Memory B cell (primary cell): ENCODE measurements around the gene SPRYD4.

Source experiments
- ATAC-seq: fragments of 150-1000 bp; cut with Tn5 transposase; 2 replicates; pipeline ENCODE4 v1.10.0; 2021; ENCODE audit warnings: low read depth, mild to moderate bottlenecking, moderate library complexity
- DNase-seq, 2 donors: peaks; one replicate each; pipeline ENCODE4 v3.0.0; 2022; ENCODE audit warnings: low spot score in 2 of 2
- H3K27ac Mint-ChIP-seq: one replicate; pipeline ENCODE4 v1.8.0; 2022; ENCODE audit warnings: mild to moderate bottlenecking, moderate library complexity, mixed read lengths
- H3K27me3 Mint-ChIP-seq: one replicate; pipeline ENCODE4 v1.8.0; 2022; ENCODE audit warnings: mixed read lengths
- H3K36me3 Mint-ChIP-seq: one replicate; pipeline ENCODE4 v1.8.0; 2022; ENCODE audit warnings: mild to moderate bottlenecking, mixed read lengths
- H3K4me1 Mint-ChIP-seq: one replicate; pipeline ENCODE4 v1.8.0; 2022; ENCODE audit warnings: mixed read lengths
- H3K4me3 Mint-ChIP-seq: one replicate; pipeline ENCODE4 v1.8.0; 2022; ENCODE audit warnings: mild to moderate bottlenecking, moderate library complexity, mixed read lengths
- H3K9me3 Mint-ChIP-seq: one replicate; pipeline ENCODE4 v1.8.0; 2022; ENCODE audit warnings: mixed read lengths

Gene SPRYD4

DNA sequence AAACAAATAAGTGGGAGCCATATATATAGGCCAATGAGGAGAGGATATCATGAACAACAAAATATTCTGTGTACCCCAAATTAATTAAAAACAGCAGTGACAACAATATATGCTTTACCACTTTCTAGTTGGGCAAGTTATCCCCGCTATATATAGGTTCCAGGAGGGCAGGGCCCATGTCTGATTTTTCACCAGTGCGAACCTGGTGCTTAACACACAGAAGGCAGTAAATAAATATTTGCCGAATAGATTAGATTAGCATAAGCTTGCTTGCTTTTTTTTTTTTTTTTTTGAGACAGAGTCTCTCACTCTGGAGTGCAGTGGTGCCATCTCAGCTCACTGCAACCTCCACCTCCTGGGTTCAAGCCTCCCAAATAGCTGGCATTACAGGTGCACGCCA, 10.6 kb upstream of the SPRYD4 start:
- H3K27me3 Mint-ChIP-seq = no peaks in the 10 kb centered on the region
- no peak overlapping the region for H3K27ac Mint-ChIP-seq
- H3K4me3 Mint-ChIP-seq = no peak overlapping the region
- peaks cover 10% of the 10 kb centered on the region for H3K4me1 Mint-ChIP-seq
- DNase-seq = no peak
- no peaks in the 10 kb centered on the region for H3K9me3 Mint-ChIP-seq
- H3K36me3 Mint-ChIP-seq = no peaks in the 10 kb centered on the region
- no peak for ATAC-seq

DNA sequence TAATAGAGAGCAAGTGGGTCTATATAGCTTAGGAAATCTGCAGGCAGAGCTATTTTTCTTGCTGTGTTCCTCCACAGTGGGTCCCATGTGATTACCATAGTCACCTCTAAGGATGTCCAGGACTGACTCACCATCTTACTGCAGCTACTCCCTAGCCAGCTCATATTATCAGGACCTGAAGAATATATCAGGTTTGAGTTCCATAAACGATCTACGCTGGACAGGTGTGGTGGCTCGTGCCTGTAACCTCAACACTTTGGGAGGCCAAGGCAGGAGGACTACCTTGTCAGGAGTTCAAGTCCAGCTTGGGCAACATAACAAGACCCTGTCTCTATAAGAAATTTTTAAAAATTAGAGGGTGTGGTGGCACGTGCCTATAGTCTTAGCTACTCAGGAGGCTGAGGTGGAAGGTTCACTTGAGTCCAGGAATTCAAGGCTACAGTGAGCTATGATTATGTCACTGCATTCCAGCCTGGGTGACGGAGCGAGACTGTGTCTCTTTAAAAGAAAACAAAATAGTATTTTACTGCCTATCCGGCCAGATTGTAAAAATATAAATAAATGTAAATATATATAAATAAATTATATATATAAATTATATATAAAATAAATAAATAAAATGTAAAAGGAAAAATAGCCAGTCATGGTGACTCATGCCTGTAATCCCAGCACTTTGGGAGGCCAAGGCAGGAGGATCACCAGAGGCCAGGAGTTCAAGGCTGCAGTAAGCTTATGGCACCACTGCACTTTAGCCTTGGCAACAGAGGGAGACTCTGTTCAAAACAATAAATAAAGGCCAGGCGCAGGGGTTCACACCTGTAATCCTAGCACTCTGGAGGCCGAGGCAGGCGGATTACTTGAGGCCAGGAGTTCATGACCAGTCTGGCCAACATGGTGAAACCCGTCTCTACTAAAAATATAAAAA, 6.9 kb upstream of the SPRYD4 start:
- H3K36me3 Mint-ChIP-seq = no peaks in the 10 kb centered on the region
- peaks cover 14% of the 10 kb centered on the region for H3K4me1 Mint-ChIP-seq
- ATAC-seq = no peak
- no peak for DNase-seq
- H3K27ac Mint-ChIP-seq = no peak overlapping the region
- H3K27me3 Mint-ChIP-seq = no peaks in the 10 kb centered on the region
- H3K9me3 Mint-ChIP-seq = no peaks in the 10 kb centered on the region
- no peak overlapping the region for H3K4me3 Mint-ChIP-seq

DNA sequence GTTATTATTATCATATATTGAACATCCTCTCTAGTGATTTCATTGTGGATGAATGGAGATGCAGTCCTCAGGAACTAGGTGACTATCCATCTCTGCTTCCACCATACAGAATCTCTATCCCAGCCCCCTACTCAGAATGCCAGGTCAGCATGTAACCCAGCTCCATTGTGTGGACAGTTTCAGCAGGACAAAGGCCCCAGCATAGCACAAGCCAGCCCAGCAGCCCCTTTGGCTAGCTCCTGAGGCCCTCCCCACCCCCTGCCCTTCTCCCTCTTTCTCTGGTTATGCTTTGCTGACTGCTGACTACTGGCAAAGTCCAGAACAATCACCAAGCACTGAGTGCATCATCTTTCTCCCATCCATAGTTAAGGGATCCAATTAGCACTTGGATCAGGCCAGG, 5.8 kb upstream of the SPRYD4 start:
- Mint-ChIP-seq H3K9me3 (no peaks in the 10 kb centered on the region), H3K4me3 (no peak overlapping the region), H3K27me3 (no peaks in the 10 kb centered on the region), H3K4me1 (peaks cover 14% of the 10 kb centered on the region), H3K36me3 (no peaks in the 10 kb centered on the region), H3K27ac (no peak overlapping the region)
- DNase-seq = no peak
- ATAC-seq = no peak

DNA sequence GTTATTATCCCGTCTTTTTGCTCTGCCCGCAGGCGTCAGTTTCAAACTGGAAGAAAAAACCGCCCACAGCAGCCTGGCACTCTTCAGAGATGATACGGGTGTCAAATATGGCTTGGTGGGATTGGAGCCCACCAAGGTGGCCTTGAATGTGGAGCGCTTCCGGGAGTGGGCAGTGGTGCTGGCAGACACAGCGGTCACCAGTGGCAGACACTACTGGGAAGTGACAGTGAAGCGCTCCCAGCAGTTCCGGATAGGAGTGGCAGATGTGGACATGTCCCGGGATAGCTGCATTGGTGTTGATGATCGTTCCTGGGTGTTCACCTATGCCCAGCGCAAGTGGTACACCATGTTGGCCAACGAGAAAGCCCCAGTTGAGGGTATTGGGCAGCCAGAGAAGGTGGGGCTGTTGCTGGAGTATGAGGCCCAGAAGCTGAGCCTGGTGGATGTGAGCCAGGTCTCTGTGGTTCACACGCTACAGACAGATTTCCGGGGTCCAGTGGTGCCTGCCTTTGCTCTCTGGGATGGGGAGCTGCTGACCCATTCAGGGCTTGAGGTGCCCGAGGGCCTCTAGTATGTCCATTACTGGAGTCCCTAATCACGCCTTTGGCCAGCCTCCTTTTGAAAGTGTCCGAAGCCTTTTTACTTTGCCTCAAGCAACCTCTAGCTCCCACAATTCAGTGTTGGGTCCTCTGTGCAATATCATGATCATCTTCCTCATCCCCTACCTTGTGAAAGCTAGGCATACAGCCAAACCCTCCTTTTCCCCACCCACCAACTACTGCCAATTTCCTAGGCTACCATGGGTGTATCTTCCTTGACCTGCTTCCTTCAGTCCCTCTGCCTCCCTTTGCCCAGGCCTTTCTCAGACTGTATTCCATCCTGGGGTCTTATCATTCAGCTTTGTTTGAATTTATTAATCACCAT, 891 bp downstream of the SPRYD4 start:
- no peaks in the 10 kb centered on the region for H3K36me3 Mint-ChIP-seq
- H3K4me3 Mint-ChIP-seq = peak overlapping the region; percentile 96
- H3K4me1 Mint-ChIP-seq = peaks cover 18% of the 10 kb centered on the region
- H3K27ac Mint-ChIP-seq = peak overlapping the region; percentile 93
- H3K27me3 Mint-ChIP-seq = no peaks in the 10 kb centered on the region
- ATAC-seq (no peak), DNase-seq (no peak)
- H3K9me3 Mint-ChIP-seq = no peaks in the 10 kb centered on the region

DNA sequence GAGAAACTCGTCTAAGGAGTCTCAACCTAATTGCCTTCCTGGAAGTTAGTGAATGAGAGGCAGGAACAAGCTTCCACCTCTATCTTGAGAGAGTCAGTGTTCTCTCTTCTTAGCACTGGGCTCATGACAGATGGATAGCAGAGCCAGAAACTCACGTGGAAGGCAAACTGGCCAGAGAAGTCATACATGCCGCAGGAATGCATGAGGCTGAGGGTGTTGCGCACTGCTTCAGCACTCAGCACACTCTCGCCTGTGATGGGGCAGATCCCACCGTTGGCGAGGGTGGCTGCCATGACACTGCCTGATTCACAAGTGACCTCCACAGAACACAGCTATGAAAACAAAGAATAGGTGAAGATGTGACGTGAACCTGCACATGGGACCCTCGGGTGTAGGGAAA, 6.0 kb downstream of the SPRYD4 start:
- peaks cover 1% of the 10 kb centered on the region for H3K36me3 Mint-ChIP-seq
- no peak for DNase-seq
- H3K4me3 Mint-ChIP-seq = no peak overlapping the region
- peaks cover 16% of the 10 kb centered on the region for H3K4me1 Mint-ChIP-seq
- H3K9me3 Mint-ChIP-seq = no peaks in the 10 kb centered on the region
- H3K27ac Mint-ChIP-seq = no peak overlapping the region
- no peaks in the 10 kb centered on the region for H3K27me3 Mint-ChIP-seq
- ATAC-seq = no peak

DNA sequence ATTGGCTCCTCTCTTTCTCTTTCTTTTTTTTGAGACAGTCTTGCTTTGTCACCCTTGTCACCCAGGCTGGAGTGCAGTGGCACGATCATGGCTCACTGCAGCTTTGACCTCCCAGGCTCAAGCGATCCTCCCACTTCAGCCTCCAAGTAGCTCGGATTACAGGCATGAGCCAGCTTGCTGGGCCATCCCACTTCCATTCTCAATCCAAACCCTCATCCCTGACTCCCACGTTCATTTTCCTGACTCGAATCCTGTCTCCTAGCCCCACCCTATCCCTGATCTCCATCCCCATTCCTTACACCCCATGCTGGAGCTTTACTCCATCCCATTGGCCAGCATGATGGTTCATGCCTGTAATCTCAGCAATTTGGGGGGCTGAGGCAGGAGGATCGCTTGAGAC, 7.8 kb downstream of the SPRYD4 start:
- DNase-seq = no peak
- no peak overlapping the region for H3K27ac Mint-ChIP-seq
- H3K4me3 Mint-ChIP-seq = no peak overlapping the region
- no peak for ATAC-seq
- H3K36me3 Mint-ChIP-seq = peaks cover 1% of the 10 kb centered on the region
- H3K27me3 Mint-ChIP-seq = no peaks in the 10 kb centered on the region
- H3K4me1 Mint-ChIP-seq = peaks cover 16% of the 10 kb centered on the region
- H3K9me3 Mint-ChIP-seq = no peaks in the 10 kb centered on the region

DNA sequence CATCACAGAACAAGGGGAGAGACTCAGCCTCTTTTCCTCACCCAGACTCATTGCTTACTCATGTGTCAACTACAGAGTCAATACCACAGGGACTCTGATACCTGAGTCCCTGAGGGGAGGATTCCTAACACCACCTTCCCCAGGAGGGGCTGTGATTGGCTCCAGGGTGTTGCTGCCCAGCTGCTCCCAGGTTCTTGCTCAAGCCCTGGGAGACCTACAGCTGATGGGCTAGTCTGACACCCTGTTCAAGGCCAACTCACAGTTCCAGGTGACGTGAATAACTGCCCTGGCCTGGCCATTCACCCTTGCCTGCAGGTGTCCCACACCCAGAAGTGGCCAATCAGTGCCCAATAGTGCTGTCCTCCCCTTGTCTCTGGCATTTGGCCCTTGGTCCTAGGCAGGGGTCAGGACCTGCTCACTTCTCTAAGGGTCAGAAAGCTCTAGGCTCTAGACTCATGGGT, 8.6 kb downstream of the SPRYD4 start:
- peaks cover 1% of the 10 kb centered on the region for H3K36me3 Mint-ChIP-seq
- no peaks in the 10 kb centered on the region for H3K9me3 Mint-ChIP-seq
- DNase-seq (no peak), ATAC-seq (no peak)
- H3K27ac Mint-ChIP-seq = no peak overlapping the region
- peaks cover 12% of the 10 kb centered on the region for H3K4me1 Mint-ChIP-seq
- no peak overlapping the region for H3K4me3 Mint-ChIP-seq
- H3K27me3 Mint-ChIP-seq = no peaks in the 10 kb centered on the region

DNA sequence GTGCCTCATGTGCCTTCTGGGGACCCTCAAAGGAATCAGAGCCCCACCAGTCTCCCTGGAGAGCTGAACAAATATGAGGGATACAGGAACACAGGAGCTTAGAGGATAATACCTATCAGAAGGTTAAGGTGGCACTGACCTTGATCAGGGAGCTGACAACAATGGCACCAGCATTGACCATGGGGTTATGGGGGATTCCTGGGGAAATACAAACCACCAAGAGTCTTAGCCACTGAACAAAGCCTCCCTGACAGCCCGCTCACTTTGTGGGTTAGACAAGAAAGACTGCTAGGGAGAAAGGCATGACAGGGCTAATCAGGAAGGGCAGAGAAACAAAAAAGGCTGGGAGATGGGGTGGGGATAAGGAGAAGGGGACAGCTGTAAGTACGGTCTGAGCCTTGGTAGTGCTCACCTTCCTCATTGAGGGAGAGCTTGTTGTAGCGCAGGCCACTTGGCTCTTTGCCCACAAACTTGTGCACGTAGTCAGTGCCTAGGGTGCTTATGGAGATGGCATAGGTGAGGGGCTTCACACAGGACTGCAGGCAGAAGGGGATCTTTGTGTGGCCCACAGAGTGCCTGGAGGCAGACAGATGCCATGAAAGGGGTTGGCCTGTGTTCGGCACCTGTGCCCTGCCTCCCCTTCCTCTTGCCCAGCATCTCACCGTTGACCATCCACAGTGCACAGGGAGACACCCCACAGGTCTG, 9.3 kb downstream of the SPRYD4 start:
- DNase-seq (no peak), ATAC-seq (no peak)
- Mint-ChIP-seq H3K36me3 (peaks cover 1% of the 10 kb centered on the region), H3K27me3 (no peaks in the 10 kb centered on the region), H3K4me3 (no peak overlapping the region), H3K4me1 (peaks cover 12% of the 10 kb centered on the region), H3K27ac (no peak overlapping the region), H3K9me3 (no peaks in the 10 kb centered on the region)

DNA sequence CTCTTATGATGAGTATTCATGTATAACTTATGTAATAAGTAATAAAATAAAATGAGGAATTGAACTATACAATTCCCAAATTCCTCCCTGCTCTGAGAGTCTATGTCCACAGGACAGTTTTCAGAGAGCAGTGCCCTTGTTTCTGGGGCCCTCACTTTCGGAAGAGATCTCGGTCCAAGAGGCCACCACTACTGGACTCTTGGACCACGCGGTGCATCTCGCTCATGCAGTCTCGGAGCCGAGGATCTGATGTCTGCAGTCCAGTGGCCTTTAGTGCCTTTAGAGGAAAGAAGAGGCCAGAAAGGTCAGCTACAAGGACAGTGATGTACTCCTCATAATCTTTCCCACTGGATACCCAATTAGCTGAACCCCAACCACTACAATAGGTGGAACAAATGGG, 11.2 kb downstream of the SPRYD4 start:
- H3K4me1 Mint-ChIP-seq = peaks cover 12% of the 10 kb centered on the region
- H3K27ac Mint-ChIP-seq = no peak overlapping the region
- ATAC-seq = no peak
- H3K27me3 Mint-ChIP-seq = no peaks in the 10 kb centered on the region
- no peak for DNase-seq
- no peak overlapping the region for H3K4me3 Mint-ChIP-seq
- no peaks in the 10 kb centered on the region for H3K9me3 Mint-ChIP-seq
- H3K36me3 Mint-ChIP-seq = peaks cover 1% of the 10 kb centered on the region

DNA sequence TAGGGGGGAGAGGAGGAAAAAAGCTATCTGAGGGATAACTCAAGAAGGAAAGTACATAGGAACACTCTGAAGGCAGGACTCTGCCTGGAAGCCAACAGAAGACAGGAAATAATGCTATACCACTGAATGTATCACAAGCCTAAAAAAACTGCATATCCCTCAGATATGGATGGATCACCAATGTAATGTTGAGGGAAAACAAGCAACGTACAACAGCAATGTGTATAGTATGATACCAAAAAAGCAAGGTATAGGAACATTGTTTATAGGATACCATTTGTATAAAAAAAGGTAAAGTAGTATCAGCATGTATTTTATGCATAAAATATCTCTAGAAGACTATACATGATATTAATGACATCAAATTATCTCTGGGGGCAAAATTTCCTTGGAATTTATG, 16.2 kb downstream of the SPRYD4 start:
- Mint-ChIP-seq H3K9me3 (no peaks in the 10 kb centered on the region), H3K4me3 (no peak overlapping the region), H3K4me1 (peaks cover 19% of the 10 kb centered on the region), H3K27me3 (no peaks in the 10 kb centered on the region), H3K36me3 (no peaks in the 10 kb centered on the region), H3K27ac (no peak overlapping the region)
- ATAC-seq (no peak), DNase-seq (no peak)

DNA sequence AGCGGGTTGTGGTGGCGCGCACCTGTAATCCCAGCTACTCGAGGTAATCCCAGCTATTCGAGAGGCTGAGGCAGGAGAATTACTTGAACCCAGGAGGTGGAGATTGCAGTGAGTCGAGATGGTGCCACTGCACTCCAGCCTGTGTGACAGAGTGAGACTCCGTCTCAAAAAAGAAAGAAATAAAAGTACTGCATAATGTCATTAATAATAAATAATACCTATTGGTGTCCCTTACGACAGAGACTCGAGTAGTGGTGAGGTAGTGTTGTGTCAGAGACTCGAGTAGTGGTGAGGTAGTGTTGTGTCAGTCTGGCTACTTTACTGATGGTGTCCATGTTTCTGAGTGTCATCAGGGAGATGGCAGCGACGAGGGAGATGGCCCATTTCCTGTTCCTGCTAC, 18.3 kb downstream of the SPRYD4 start:
- Mint-ChIP-seq H3K27ac (no peak overlapping the region), H3K9me3 (no peaks in the 10 kb centered on the region), H3K27me3 (peaks cover under 1% of the 10 kb centered on the region), H3K4me1 (peaks cover 10% of the 10 kb centered on the region), H3K4me3 (peak overlapping the region; percentile 22), H3K36me3 (no peaks in the 10 kb centered on the region)
- no peak for DNase-seq
- no peak for ATAC-seq

DNA sequence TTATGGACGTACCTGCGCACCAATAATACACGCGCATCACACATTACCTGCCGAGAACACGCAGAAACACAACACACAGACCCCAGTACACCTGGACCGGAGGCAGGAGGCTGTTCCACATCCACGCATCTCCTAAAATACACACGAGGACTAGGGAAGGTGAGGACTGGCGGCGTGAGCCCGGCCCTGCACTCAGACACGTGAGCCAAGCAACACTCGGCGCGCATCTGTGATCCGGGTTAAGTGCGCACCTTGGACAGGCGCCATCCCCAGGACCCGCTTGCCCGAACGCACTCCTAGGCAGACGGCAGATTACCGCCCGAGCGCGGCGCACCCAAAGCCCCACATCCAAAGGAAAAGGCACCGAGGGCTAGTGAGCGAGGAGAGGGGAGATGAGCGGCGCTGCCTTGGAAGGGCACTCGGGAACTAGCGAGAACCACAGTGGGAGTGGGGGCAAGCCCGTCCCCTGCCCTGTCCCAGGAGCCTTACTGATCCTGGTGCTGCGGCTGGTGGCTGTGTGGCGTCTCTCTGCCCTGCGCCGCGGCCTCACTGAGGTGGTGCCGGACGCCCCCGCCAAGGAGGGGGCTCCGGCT, 19.2 kb downstream of the SPRYD4 start:
- peaks cover 3% of the 10 kb centered on the region for H3K27me3 Mint-ChIP-seq
- peak; percentile 36 for ATAC-seq
- peak overlapping the region; percentile 97 for H3K4me3 Mint-ChIP-seq
- no peaks in the 10 kb centered on the region for H3K36me3 Mint-ChIP-seq
- peaks cover 10% of the 10 kb centered on the region for H3K4me1 Mint-ChIP-seq
- H3K9me3 Mint-ChIP-seq = no peaks in the 10 kb centered on the region
- peak overlapping the region; percentile 32 for H3K27ac Mint-ChIP-seq
- DNase-seq = peak in 1 of 2 donors; percentile 62

DNA sequence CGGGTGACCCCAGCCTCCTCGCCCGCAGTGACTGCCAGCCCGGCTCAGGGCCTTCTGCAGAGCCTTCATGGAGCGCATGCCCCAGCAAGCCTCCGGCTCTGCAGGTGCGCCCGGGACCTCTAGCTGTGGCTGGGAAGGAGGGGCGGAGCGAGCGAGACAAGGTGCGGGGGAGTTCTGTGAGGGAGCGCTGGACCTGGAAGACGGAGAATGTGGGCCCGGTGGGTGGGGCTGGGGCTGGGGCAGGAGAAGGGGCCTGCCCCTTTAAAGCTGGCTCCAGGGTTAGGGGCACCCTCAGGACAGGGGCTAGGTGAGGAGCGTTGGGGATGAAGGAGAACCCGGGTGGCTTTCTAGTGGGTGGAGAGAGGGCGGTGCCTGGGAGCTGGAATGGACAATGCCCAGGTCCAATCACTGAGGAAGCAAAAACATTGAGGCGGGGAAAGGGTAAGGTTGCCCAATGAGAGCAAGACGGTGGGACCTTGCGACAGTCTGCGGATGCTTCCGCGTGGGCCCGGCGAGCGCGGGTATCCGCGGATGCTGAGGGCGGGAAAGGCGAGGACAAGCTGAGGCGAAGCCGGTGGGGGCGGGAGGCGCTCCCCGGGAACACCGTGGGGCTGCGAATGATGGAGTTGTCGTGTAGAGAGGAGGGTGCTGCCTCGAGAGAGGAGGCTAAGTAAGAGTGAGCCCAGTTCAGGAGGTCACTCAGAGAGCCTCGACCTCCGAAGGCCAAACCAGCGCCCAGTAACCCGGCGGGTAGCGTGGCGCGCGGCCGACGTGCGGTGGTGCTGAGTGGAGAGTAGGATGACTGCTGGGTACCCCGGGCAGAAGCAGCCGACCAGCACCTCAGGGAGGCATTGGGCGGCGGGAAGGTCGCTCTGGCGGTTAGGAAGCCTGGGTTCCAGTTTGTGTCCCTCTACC, 19.9 kb downstream of the SPRYD4 start, which contains the start of gene GLS2:
Gene GLS2, minus strand, starts transcription at position 121 of the 915 bp plus-strand sequence. Its CDS starts 43 bp downstream, at position 78.
- ATAC-seq = peak; percentile 94
- Mint-ChIP-seq H3K4me1 (peaks cover 10% of the 10 kb centered on the region), H3K27ac (peak within 1 kb of the TSS; percentile 32), H3K36me3 (no peaks in the 10 kb centered on the region), H3K4me3 (peak within 1 kb of the TSS; percentile 97), H3K27me3 (peaks cover 3% of the 10 kb centered on the region), H3K9me3 (no peaks in the 10 kb centered on the region)
- DNase-seq = peak; percentile 63 to 72
